LNCaP clone FGC (cell line): ENCODE results near the gene ARL4A.

Experiments
- DNase-seq: peaks from one replicate; pipeline ENCODE4 v3.0.0-alpha.2; 2011; ENCODE audit warnings: low read depth
- H3K4me3 ChIP-seq: 2 replicates; pipeline ENCODE4 v1.5.1; 2011; ENCODE audit warnings: mild to moderate bottlenecking, low read depth, low read length, control low read depth
- TF ChIP-seq, protein P1 (sequence below): IDR thresholded peaks from 2 replicates; pipeline ENCODE4 v1.5.1; 2012; ENCODE audit warnings: mild to moderate bottlenecking; ENCODE audit not compliant: control insufficient read depth, insufficient read depth; ENCODE audit errors: extremely low read depth

The ARL4A gene

DNA sequence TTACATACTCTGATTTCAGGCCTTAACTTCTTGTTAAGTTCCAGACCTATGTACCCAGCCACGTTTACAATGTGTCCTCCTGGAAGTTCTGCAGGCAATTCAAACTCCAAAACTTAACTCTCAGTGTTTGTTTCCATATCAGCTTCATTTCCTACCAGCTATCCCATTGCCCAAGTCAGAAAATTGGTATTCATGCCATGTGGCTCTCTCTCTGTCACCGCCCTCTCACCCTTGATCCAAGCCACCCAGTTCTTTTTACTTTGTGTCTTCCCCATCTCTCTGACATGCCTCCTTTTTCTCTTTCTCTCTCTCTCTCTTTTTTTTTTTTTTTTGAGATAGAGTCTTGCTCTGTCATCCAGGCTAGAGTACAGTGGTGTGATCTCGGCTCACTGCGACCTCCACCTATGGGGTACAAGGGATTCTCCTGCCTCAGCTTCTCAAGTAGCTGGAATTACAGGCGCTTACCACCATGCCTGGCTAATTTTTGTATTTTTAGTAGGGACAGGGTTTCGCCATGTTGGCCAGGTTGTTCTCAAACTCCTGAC, 33.9 kb downstream of the ARL4A start:
- TF ChIP-seq, protein P1, sequence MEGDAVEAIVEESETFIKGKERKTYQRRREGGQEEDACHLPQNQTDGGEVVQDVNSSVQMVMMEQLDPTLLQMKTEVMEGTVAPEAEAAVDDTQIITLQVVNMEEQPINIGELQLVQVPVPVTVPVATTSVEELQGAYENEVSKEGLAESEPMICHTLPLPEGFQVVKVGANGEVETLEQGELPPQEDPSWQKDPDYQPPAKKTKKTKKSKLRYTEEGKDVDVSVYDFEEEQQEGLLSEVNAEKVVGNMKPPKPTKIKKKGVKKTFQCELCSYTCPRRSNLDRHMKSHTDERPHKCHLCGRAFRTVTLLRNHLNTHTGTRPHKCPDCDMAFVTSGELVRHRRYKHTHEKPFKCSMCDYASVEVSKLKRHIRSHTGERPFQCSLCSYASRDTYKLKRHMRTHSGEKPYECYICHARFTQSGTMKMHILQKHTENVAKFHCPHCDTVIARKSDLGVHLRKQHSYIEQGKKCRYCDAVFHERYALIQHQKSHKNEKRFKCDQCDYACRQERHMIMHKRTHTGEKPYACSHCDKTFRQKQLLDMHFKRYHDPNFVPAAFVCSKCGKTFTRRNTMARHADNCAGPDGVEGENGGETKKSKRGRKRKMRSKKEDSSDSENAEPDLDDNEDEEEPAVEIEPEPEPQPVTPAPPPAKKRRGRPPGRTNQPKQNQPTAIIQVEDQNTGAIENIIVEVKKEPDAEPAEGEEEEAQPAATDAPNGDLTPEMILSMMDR: no peak

DNA sequence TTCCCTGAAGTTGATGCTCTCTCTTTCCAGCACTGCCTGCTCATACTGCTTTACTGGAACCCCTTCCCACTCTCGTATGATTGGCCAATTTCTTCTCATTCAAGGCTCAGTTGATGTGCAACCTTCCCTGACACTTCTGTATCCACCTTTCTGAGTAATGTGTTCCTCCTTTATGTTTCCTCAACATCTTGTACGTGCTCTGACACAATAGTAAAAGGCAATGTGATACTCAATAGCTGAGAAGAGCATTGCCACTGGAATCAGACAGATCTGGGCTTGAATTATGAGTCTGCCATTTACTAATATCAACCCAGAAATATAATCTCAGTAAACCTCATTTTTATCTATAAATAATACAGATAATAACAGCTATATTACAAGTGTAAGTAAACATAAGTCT, 34.7 kb downstream of the ARL4A start:
- no peak for DNase-seq
- TF ChIP-seq, protein P1: no peak
- no peak overlapping the region for H3K4me3 ChIP-seq

More for the DNA sequence above, 33.9 kb downstream of the ARL4A start:
- no peak for DNase-seq
- no peak overlapping the region for H3K4me3 ChIP-seq

DNA sequence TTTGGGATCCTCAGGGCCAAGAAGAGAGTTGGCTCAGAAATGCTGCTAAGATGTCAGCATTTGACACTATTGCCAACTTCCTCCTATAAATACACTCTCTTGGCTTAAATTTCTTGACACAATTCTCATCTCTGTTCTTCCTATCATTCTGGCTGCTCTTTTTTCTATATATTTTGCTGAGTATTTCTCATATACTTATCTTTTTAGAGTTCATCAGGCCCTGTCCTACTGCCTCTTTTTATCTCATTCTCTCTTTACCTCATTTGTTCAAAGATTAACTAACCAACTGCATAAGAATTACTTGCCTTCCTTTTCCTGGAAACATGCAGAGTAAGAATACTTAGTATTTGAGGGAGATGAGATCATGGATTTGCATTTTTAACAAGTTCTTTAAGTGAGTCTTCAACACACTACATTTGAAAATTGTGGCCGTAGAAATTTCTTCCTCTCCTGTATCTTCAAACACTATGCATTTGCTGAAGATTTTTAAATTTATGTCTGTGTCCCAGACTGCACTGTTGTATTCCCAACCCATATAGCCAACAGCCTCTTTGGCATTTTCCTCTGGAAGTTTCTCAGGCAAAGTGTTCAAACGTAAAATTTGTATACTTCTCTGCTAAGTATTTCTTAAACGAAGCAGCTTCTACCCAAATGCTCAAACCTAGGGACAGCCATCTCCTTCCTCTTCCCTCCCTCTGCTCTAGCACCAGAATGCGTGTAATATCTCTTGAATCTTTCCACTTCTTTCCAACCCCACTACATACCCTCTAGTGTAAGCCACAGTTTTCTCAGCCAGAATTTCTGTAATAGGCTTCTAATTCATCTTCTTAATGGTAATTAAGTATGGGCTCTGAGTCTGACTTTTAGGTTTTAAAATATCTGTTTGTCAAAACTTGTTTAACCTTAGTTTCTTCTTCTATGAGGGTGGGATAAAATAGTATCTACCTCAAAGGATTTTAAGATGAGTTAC, 35.5 kb downstream of the ARL4A start:
- no peak overlapping the region for H3K4me3 ChIP-seq
- TF ChIP-seq, protein P1: no peak
- no peak for DNase-seq

DNA sequence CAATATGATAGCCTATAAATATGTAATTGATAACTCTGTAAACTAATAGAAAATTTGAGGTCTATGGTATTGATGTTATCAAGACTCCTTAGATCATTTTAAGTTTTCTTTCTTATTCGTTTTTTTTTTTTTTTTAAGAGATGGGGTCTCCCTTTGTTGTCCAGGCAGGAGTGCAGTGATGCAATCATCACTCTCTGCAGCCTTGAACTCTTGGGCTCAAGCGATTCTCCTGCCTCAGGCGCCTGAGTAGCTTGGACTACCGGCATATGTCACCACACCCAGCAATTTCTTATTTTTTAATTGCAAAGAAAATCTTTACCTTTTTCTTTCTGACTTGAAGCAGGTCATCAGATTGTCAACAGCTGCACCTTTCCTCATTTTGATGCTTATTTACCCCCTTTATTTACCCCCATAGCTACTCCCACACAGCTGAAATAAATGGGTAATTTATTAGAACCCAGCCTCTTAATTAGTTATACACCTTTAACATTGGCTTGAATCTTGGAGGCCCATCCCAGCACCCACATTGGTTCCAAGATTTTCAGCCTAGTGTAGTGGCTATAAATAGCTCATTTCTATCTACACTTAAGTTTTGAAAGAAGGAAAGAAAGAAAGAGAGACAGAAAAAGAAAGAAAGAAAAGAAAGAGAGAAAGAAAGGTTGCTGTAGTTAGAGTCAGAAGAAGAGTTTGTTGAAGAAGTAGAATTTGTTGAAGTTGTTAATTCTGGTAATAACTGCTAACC, 38.3 kb downstream of the ARL4A start:
- TF ChIP-seq, protein P1: no peak
- no peak for DNase-seq
- no peak overlapping the region for H3K4me3 ChIP-seq

DNA sequence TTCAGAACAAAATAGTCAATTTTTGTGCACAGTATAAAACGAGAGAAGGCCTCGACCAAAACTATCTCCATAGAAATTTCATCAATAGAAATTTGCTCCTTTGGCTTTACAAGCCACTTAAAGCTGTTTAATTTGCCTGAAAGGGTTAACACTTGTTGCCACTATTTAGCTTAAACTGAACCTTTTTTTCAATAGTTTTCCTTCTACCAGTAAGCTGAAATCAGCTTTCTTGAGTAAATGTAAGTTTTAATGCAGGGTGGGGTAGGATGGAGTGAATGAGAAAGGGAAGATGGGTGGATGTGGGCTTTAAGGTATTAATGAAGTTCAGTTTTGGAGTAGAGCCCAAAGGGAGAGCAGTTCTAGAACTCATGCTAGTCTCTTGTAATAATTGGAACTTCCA, 39.5 kb downstream of the ARL4A start:
- TF ChIP-seq, protein P1: no peak
- H3K4me3 ChIP-seq: no peak overlapping the region
- no peak for DNase-seq

DNA sequence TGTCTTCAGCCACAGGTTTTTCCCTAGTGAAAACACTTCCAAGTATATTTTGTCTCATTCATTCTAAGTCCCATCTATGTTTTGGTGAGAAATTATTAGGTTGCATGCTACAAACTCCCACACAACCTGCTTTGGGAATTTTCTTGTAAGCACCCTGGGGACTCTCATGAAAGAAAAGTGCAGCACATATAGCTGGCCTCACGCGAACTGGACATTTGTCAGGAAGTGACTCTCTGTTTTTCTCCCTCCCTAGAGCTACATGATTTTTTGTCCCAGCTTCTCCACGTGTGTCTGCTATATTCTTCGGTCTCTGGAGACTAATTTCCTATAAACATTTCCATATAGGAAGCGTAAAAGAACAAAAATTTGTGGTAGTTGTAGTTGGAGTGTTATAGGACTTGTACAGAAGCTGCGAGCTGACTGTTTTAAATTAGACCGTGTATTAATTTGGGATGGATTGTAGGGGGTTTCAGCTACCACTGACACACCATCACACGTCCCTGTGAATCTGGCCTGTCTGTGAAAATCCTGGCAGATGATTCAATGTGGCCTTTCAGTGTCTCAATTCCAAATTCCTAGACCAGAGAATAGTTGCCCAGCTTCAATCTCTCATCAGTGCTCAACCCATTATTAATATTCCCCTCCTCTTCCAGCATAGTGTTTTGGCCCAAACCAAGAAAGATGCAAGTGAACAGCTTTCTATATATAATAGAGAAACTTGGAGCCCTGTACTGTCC, 40.2 kb downstream of the ARL4A start:
- DNase-seq: no peak
- no peak overlapping the region for H3K4me3 ChIP-seq
- TF ChIP-seq, protein P1: no peak
